ENCODE data around the gene ANKRD52.

Gene ANKRD52

DNA sequence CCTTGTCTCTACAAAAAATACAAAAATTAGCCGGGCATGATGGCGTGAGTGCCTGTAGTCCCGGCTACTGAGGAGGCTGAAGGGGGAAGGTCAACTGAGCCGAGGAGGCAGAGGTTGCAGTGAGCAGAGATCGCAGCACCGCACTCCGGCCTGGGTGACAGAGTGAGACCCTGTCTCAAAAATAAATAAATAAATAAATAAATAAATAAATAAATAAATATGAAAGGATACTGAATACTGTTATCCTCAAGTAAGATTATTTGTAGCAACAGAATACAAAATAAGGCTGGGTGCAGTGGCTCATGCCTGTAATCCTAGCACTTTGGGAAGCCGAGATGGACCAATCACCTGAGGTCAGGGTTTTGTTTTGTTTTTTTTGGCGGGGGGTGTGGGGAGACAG lies 38.3 kb downstream of the ANKRD52 start:
- peak overlapping the region; percentile 94 for H3K4me3 ChIP-seq (replicated peaks; ENCODE audit: insufficient read depth, low read length)
- peak overlapping the region; percentile 92 for H3K27ac ChIP-seq (replicated peaks)
- TF ChIP-seq GABPA (IDR thresholded peaks at IDR 0.05; ENCODE audit: low read depth) (no peak), POLR2AphosphoS5 (IDR thresholded peaks at IDR 0.05; ENCODE audit: low read depth) (no peak), SPI1 (IDR thresholded peaks at IDR 0.05; ENCODE audit: borderline replicate concordance, low read depth) (no peak)
- TF ChIP-seq, protein P1, sequence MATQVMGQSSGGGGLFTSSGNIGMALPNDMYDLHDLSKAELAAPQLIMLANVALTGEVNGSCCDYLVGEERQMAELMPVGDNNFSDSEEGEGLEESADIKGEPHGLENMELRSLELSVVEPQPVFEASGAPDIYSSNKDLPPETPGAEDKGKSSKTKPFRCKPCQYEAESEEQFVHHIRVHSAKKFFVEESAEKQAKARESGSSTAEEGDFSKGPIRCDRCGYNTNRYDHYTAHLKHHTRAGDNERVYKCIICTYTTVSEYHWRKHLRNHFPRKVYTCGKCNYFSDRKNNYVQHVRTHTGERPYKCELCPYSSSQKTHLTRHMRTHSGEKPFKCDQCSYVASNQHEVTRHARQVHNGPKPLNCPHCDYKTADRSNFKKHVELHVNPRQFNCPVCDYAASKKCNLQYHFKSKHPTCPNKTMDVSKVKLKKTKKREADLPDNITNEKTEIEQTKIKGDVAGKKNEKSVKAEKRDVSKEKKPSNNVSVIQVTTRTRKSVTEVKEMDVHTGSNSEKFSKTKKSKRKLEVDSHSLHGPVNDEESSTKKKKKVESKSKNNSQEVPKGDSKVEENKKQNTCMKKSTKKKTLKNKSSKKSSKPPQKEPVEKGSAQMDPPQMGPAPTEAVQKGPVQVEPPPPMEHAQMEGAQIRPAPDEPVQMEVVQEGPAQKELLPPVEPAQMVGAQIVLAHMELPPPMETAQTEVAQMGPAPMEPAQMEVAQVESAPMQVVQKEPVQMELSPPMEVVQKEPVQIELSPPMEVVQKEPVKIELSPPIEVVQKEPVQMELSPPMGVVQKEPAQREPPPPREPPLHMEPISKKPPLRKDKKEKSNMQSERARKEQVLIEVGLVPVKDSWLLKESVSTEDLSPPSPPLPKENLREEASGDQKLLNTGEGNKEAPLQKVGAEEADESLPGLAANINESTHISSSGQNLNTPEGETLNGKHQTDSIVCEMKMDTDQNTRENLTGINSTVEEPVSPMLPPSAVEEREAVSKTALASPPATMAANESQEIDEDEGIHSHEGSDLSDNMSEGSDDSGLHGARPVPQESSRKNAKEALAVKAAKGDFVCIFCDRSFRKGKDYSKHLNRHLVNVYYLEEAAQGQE (IDR thresholded peaks at IDR 0.05; ENCODE audit: insufficient replicate concordance, low read depth) = no peak
- TF ChIP-seq, protein P2, sequence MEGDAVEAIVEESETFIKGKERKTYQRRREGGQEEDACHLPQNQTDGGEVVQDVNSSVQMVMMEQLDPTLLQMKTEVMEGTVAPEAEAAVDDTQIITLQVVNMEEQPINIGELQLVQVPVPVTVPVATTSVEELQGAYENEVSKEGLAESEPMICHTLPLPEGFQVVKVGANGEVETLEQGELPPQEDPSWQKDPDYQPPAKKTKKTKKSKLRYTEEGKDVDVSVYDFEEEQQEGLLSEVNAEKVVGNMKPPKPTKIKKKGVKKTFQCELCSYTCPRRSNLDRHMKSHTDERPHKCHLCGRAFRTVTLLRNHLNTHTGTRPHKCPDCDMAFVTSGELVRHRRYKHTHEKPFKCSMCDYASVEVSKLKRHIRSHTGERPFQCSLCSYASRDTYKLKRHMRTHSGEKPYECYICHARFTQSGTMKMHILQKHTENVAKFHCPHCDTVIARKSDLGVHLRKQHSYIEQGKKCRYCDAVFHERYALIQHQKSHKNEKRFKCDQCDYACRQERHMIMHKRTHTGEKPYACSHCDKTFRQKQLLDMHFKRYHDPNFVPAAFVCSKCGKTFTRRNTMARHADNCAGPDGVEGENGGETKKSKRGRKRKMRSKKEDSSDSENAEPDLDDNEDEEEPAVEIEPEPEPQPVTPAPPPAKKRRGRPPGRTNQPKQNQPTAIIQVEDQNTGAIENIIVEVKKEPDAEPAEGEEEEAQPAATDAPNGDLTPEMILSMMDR (IDR thresholded peaks at IDR 0.05; ENCODE audit: insufficient read depth, low read length) = no peak
- H3K27me3 ChIP-seq (ENCODE audit: insufficient read depth, poor library complexity, severe bottlenecking) = no peaks in the 10 kb centered on the region
- DNase-seq (ENCODE audit: low read depth in 1 of 2, low spot score in 1 of 2) = no peak

DNA sequence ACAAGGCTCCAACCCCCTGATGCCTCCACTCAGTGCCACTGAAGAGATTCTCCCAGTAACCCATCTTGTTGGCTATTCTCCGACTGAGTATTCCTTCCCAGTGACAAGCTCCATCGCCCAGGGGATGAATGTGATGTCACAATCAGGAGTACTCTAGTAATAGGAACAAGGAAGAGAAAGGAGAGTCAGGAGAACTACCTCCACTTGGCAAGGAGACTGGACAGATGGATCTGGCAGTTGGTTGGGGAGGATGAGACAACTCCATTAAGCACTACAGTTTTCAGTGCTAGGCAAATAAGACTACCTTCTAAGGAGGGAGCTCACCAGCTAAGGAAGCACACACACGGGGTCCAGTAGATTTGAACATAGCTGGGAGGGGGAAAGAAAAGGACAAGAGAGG lies 41.7 kb downstream of the ANKRD52 start:
- TF ChIP-seq, protein P2 (IDR thresholded peaks at IDR 0.05; ENCODE audit: insufficient read depth, low read length) = no peak
- no peak for TF ChIP-seq SPI1 (IDR thresholded peaks at IDR 0.05; ENCODE audit: borderline replicate concordance, low read depth)
- Histone ChIP-seq H3K4me3 (replicated peaks; ENCODE audit: insufficient read depth, low read length) (no peak overlapping the region), H3K27me3 (ENCODE audit: insufficient read depth, poor library complexity, severe bottlenecking) (no peaks in the 10 kb centered on the region), H3K27ac (replicated peaks) (no peak overlapping the region)
- no peak for DNase-seq (ENCODE audit: low read depth in 1 of 2, low spot score in 1 of 2)

DNA sequence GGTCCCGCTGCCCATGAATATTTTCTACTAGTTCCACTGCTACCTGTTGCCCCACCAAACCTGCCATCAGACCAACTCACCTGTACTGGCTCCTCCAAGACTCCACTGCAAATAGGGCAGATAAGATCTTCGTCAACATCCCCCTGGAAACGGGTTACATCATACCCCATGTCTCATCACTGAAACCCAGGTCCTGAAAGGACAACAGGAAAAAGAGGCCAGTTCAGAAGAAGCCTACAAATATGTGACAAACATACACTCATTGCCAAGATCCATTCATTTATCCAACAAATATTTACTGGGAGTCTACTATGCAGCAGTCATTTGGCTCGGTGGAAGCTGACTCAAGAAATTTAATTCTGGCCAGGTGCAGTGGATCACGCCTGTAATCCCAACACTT lies 44.3 kb downstream of the ANKRD52 start:
- TF ChIP-seq, protein P2 (IDR thresholded peaks at IDR 0.05; ENCODE audit: insufficient read depth, low read length) = no peak
- TF ChIP-seq, protein P1 (IDR thresholded peaks at IDR 0.05; ENCODE audit: insufficient replicate concordance, low read depth) = no peak
- no peak for TF ChIP-seq GABPA (IDR thresholded peaks at IDR 0.05; ENCODE audit: low read depth)
- TF ChIP-seq SPI1 (IDR thresholded peaks at IDR 0.05; ENCODE audit: borderline replicate concordance, low read depth) = no peak
- TF ChIP-seq POLR2AphosphoS5 (IDR thresholded peaks at IDR 0.05; ENCODE audit: low read depth) = no peak
- H3K27me3 ChIP-seq (ENCODE audit: insufficient read depth, poor library complexity, severe bottlenecking) = no peaks in the 10 kb centered on the region
- H3K4me3 ChIP-seq (replicated peaks; ENCODE audit: insufficient read depth, low read length) = no peak overlapping the region
- H3K27ac ChIP-seq (replicated peaks) = no peak overlapping the region
- no peak for DNase-seq (ENCODE audit: low read depth in 1 of 2, low spot score in 1 of 2)

DNA sequence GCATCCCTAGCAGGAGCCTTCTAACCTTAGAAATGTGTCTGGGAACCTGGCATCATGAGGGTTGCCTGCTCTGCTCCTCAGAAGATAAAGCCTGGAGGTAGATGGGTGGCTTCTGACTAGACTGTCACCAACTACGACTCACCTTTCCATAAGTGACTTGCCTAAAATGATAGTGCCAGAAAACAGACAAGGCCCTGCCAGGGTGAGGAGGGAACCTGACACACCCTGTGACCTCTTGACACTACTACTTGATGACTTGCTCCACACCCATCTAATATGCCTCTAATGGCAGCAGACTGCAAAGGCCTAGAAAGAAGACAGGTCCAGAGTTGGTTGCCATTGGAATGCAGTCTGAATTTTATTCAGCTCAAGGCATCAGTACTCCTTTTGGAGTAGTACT lies 45.8 kb downstream of the ANKRD52 start:
- TF ChIP-seq SPI1 (IDR thresholded peaks at IDR 0.05; ENCODE audit: borderline replicate concordance, low read depth) = no peak
- no peak overlapping the region for H3K27ac ChIP-seq (replicated peaks)

More for the DNA sequence above, 45.8 kb downstream of the ANKRD52 start:
- DNase-seq (ENCODE audit: low read depth in 1 of 2, low spot score in 1 of 2) = no peak
- H3K27me3 ChIP-seq (ENCODE audit: insufficient read depth, poor library complexity, severe bottlenecking) = no peaks in the 10 kb centered on the region
- H3K4me3 ChIP-seq (replicated peaks; ENCODE audit: insufficient read depth, low read length) = no peak overlapping the region
